T-helper 2 cell treated with Interferon-gamma antibody and Interleukin-4, amounts not matched to agents 5 μg/mL and 100 μg/mL, for 36 hours (primary cell): Measurements from ENCODE around the gene CD164L2.

Experiments
- DNase-seq: peaks from one replicate; pipeline ENCODE4 v3.0.0; 2021; ENCODE audit warnings: low spot score
- H3K27ac Mint-ChIP-seq: one replicate; pipeline ENCODE4 v1.8.0; 2021; ENCODE audit warnings: mild to moderate bottlenecking, mixed read lengths
- H3K27me3 Mint-ChIP-seq: one replicate; pipeline ENCODE4 v1.8.0; 2021; ENCODE audit warnings: low read depth, mixed read lengths
- H3K36me3 Mint-ChIP-seq: one replicate; pipeline ENCODE4 v1.8.0; 2021; ENCODE audit warnings: low read depth, mixed read lengths
- H3K4me1 Mint-ChIP-seq: one replicate; pipeline ENCODE4 v1.8.0; 2021; ENCODE audit warnings: low read depth, mixed read lengths
- H3K4me3 Mint-ChIP-seq: one replicate; pipeline ENCODE4 v1.8.0; 2022; ENCODE audit warnings: mild to moderate bottlenecking, moderate library complexity, mixed read lengths
- H3K9me3 Mint-ChIP-seq: one replicate; pipeline ENCODE4 v1.8.0; 2021; ENCODE audit warnings: mixed read lengths

Gene CD164L2

GRCh38 chr1:27331426-27331825, 51.7 kb downstream of the CD164L2 start:
- no peak for DNase-seq
- Mint-ChIP-seq H3K27ac (no peak overlapping the region), H3K4me1 (peaks cover 8% of the 10 kb centered on the region), H3K4me3 (no peak overlapping the region), H3K27me3 (no peaks in the 10 kb centered on the region), H3K9me3 (no peaks in the 10 kb centered on the region), H3K36me3 (peaks cover 34% of the 10 kb centered on the region)

- peaks cover 38% of the 10 kb centered on the region for H3K36me3 Mint-ChIP-seq
- H3K4me3 Mint-ChIP-seq: no peak overlapping the region
- H3K4me1 Mint-ChIP-seq: peaks cover 8% of the 10 kb centered on the region
Observed at GRCh38 chr1:27330786-27331185, 52.3 kb downstream of the CD164L2 start.

More at GRCh38 chr1:27330786-27331185, 52.3 kb downstream of the CD164L2 start:
- Mint-ChIP-seq H3K27ac (no peak overlapping the region), H3K27me3 (no peaks in the 10 kb centered on the region), H3K9me3 (no peaks in the 10 kb centered on the region)
- no peak for DNase-seq
